Astrocyte (in vitro differentiated cells and primary cell): ENCODE results near the gene TWIST2.

Experiments used
- EZH2 ChIP-seq: IDR thresholded peaks from 2 replicates; pipeline ENCODE4 v1.6.1; 2012; ENCODE audit warnings: mild to moderate bottlenecking, low read length, inconsistent platforms; ENCODE audit not compliant: insufficient read depth
- TF ChIP-seq, protein P1 (sequence below): IDR thresholded peaks from 2 replicates; pipeline ENCODE4 v1.5.1; 2011; ENCODE audit warnings: low read depth, mild to moderate bottlenecking, inconsistent platforms, low read length, moderate library complexity; ENCODE audit not compliant: insufficient read depth

DNA sequence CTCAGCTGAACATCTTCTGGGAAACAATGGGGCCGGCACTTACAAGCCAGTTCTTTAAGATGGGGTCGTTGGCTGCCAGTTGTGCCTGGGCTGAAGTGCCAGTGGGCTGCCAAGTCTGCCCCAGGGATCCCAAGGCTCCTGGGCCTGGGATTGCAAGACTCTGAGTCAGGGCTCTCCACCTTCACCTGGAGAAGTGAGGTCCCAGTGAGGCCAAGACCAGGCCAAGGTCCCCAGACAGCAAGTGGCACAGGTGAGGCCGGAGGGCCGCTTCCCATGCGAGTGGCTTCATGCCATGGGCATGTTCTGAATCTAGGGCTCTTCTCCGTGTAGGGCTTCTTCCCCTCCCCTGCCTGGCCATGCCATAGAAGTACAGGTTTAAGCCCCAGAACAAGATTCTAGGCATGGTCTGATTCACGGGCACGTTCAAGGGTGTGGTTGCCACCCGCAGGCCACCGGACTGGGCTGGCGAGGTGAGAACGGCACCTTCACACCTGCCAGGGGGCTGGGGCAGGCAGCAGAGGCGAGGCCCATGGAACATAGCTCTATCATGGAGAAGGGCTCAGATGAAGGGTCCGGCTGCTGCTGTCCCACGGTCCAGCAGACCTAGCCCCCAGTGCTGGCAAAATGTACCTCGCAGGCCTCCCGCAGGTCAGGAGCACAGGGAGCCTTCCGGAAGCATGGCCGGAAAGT, 36.4 kb downstream of the TWIST2 start:
- TF ChIP-seq, protein P1, sequence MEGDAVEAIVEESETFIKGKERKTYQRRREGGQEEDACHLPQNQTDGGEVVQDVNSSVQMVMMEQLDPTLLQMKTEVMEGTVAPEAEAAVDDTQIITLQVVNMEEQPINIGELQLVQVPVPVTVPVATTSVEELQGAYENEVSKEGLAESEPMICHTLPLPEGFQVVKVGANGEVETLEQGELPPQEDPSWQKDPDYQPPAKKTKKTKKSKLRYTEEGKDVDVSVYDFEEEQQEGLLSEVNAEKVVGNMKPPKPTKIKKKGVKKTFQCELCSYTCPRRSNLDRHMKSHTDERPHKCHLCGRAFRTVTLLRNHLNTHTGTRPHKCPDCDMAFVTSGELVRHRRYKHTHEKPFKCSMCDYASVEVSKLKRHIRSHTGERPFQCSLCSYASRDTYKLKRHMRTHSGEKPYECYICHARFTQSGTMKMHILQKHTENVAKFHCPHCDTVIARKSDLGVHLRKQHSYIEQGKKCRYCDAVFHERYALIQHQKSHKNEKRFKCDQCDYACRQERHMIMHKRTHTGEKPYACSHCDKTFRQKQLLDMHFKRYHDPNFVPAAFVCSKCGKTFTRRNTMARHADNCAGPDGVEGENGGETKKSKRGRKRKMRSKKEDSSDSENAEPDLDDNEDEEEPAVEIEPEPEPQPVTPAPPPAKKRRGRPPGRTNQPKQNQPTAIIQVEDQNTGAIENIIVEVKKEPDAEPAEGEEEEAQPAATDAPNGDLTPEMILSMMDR: no peak
- no peak for TF ChIP-seq EZH2
